Myocyte (in vitro differentiated cells): Measurements from ENCODE around the gene CACFD1. TPM values are rescaled to one million over a fixed set of nuclear protein-coding genes. Genes with fewer than 3 reads are reported as not detected.
A peak's percentile ranks its signal among the peaks of the same experiment; 100 is the strongest.

ENCODE experiments used
- DNase-seq: peaks from one replicate; pipeline ENCODE4 v3.0.0-alpha.2; 2012; ENCODE audit warnings: low read depth
- polyA plus RNA-seq: library from polyadenylated mRNA; unstranded; fragments of >200 nt; gene quantifications from one replicate; pipeline ENCODE4 v1.2.1, GENCODE V29; 2012; ENCODE audit warnings: missing spikeins
- total RNA-seq: library from RNA; depleted of rRNA; stranded (reverse); fragments of >200 nt; gene quantifications from 2 replicates; pipeline ENCODE4 v1.2.3, GENCODE V29; 2014

CACFD1 gene
- total RNA-seq: 20.2 and 26.6 TPM in 2 replicates
- polyA plus RNA-seq: 18.3 TPM

DNA sequence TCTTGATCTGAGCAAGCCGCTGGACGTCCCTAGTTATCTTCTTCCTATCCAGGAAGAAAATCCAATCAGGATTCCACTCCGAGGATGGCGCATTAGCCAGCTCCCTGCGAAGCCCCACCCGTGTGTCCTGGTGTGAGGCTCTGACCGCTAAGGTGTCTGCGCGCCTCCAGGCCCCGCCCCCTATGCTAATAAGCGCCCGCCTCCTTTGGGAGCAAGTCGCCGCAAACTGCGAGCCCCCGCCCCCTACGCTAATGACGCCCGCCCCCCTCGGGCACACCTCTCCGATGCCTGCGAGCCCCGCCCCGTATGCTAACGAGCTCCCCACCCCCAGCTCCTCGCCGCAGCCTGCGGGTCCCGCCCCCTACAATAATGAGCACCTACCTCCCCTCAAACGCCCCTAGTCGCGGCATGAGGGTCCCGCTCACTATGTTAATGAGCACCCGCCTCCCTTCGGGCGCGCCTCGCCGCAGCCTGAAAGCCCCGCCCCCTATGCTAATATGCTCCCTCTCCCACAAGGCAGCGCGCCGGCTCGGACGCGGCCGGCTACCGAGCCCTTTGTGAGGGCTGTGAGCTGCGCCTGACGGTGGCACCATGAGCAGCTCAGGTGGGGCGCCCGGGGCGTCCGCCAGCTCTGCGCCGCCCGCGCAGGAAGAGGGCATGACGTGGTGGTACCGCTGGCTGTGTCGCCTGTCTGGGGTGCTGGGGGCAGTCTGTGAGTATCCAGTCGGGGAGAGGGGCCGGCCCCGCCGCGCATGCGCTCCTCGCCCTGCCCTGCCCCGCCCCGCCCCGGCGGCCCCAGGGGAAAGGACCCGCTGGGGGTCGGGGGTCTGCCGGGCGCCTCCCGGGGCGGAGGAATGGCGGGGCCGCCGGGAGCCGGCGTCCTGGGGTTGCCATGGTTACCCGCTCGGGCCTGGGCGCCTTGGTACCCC is at the start of gene CACFD1:
CACFD1 (plus strand) TSS at position 503 of the 929 bp plus-strand sequence; CDS start at position 592, 89 bp downstream.
- peak; percentile 91 for DNase-seq

DNA sequence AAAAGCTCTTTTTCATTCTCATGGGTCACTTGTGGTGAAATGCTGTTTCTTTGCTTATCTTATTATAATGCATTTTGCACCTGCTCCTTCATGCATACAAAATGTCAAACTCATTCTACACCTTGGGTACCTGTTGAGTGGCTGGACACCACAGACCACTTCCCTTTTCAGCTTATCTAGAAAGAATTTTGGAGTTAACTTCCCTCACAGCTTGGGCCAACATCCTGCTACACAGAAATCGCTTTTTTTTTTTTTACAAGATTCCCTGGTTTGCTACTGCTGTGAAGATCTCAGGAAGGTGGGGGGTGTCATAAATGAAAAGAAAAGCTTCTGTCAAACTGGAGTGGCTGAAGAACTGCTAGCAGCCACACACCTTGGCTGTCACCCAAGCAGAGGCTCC is 44.6 kb upstream of the CACFD1 start:
- DNase-seq: no peak

DNA sequence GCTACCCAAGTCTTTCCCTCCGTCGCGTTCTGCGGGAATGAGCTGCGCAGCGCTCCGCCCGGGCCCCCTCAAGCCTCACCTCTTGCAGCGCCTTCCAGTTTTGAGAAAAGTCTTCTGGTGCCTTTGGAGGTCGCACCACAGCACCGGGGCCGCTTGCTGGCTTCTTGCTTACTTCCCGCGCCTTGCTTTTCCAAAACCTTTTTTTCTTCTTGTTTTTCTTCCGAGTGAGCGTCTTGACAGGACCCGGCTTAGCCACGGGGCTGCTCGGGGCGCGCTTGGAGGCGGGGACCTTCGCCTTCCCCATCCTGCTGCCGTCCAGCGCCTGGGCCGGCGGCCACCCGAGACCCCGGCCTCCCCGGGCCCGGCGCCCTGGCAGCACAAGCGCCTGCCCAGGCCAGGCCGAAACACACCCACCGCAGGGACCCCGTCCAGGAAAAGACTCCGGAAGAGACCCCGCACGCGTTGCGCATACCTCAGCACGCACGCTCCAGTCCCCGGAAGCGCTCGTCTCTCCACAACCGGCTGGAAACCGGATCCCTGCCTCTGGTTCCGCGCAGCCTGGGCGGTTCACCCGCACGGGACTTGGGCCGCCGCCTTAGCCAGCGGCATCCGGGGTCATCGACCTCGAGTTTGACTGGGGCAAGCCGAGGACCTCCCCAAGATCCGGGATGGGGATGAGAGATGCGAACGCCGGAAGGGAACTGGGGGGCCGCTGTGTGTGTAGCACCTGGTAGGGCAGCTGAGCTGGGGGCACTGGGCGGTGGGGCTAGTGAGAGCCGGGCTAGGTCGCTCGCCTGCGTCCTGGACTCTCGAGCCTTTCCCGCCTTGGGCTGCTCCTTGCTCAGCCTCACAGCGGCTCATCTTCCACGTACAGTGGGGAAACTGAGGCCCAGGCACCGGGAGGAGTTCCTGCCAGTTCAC is 42.0 kb upstream of the CACFD1 start, which contains the start of gene REXO4:
REXO4 (minus strand) TSS at position 470 of the 921 bp plus-strand sequence; CDS start at position 304, 166 bp downstream.
- DNase-seq: peak; percentile 89

DNA sequence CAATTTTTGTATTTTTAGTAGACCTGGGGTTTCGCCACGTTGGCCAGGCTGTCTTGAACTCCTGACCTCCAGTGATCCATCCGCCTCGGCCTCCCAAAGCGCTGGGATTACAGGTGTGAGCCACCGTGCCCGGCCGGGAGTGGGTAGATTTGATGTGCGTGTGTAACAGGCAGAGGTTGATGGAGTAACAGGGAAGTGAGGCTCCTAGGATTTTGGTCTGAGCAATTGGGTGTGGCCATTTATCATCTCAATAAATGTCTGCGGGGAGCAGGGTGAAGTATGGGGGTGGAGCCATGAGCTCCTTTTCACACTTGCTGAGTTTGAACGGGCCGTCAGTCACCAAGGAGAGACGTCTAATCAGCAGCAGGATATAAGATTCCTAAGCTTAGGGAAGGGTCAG is 40.8 kb upstream of the CACFD1 start:
- DNase-seq: no peak

DNA sequence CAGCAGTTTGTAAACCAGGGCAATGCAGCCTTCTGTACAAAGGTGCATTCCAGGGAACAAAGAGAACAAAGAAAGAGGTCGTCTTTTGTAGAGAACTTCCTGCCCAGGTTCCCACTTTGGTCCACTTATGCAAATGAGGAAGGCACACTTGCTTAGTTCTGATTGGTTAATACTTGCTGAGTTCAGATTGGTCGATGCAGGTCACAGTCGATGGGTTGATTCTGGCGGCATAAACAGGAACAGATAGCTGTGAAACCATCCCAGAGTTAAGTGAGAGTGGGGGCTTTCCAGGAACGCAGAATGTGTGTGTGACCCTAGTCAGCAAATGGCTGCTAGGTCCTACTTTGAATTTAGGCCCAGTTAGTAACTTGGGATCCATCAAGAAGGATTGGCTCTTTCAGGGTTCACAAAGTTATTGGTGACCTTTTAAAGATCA is 39.4 kb upstream of the CACFD1 start:
- no peak for DNase-seq

DNA sequence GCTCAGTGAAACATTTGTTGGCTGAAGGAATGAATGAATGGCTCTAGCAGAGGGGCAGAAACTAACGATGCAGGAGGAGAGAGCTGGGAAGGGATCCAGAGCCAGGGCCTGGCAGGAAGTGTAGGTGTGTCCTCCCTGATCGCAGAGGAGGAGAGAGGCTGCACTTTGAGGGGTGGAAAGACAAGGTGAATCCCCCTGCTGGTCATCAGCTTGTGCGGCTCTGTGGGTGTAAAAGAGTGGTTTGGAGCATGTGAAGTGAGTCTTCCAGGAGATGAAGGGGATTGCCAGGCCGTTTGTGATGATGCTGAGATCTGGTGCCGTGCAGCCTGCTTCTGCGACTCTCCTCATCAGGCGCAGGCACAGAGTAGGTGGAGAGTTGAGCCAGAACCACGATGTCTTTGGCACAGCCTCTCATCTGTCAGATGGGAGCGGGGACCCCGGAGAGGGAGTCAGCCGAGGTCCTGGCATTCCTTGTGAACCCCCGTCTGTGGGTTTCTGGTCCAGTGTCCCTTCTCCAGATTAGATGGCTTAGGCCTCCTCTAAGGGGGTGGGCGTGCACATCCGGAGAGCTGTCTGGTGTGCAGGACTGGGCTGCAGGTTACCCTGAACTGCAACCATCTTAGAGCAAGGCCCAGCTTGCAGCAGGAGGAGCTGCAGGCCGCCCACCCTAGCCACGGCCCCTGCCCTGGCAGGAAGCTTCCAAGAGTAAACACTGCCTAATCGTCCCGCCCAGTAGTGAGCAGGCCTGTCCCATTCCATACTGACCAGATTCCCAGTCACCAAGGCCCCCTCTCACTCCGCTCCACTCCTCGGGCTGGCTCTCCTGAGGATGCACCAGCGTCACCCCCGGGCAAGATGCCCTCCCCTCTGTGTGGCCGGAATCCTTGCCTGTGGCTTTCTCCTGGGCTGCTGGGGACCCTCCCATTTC is 37.9 kb upstream of the CACFD1 start, which contains the start of gene ADAMTS13:
ADAMTS13 (plus strand) TSS at position 753 of the 928 bp plus-strand sequence; CDS start at position 830, 77 bp downstream.
- no peak for DNase-seq

DNA sequence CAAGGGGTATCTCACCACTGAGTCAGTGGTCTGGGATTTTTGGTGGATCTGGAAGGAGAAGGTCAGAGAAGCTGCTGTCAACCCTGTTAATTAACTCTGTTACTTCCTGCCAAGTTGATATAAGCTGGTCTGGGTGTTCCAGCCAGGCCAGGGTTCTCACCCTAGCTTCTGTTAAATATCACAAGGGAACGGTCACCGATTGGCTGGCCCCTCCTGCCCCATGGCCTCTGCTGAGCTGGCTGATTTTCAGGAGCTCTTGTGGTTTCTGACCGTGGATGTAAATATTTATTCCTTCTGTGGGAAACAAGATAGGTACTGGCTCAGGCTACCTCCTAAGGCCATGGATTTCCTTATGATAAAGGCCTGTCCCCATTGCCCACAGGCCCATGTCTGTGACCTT is 36.6 kb upstream of the CACFD1 start:
- no peak for DNase-seq

DNA sequence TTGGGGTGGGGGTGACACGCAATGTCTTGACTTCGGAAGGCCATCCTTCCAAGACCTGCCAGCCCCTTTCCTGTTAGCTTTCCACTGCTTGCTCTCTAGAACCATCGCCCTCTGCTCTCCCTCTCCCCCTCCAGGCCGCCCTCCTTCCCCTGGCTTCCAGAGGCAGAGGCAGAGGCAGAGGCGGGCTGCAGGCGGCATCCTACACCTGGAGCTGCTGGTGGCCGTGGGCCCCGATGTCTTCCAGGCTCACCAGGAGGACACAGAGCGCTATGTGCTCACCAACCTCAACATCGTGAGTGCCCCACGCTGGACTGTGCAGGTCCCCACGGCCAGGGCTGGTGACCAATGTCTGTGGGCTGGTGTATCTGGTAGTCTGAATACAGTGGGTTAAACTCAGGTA is 35.6 kb upstream of the CACFD1 start:
- DNase-seq: no peak

DNA sequence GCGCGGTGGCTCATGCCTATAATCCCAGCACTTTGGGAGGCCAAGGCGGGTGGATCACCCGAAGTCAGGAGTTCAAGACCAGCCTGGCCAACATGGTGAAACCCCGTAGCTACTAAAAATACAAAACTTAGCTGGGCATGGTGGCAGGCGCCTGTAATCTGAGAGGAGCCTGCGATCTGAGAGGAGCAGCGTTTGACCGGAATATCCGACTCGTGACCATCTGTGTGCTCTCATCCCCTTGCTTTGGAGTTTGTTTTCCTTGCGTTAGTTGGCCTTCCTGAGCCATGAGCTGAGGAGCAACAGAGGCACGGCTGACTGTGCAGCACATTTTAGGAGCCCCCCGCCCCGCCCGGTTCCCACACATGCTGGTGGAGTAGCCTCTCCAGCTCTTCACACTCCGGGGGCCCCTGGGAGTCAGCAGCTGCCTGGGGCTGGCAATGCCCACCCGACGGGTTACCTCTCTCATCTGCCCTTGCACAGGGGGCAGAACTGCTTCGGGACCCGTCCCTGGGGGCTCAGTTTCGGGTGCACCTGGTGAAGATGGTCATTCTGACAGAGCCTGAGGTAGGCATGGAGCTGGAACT is 34.6 kb upstream of the CACFD1 start:
- no peak for DNase-seq

DNA sequence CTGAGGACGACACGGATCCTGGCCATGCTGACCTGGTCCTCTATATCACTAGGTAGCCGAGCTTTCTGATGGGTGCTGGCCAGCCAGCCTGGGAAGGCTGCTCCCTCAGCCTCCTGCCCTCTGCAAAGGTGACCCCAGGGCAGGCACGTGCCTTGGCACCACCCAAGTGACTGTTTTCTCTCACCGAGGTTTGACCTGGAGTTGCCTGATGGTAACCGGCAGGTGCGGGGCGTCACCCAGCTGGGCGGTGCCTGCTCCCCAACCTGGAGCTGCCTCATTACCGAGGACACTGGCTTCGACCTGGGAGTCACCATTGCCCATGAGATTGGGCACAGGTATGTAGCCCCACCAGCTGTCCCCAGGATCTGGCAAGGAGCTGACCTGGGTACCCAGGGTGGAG is 33.8 kb upstream of the CACFD1 start:
- DNase-seq: no peak

DNA sequence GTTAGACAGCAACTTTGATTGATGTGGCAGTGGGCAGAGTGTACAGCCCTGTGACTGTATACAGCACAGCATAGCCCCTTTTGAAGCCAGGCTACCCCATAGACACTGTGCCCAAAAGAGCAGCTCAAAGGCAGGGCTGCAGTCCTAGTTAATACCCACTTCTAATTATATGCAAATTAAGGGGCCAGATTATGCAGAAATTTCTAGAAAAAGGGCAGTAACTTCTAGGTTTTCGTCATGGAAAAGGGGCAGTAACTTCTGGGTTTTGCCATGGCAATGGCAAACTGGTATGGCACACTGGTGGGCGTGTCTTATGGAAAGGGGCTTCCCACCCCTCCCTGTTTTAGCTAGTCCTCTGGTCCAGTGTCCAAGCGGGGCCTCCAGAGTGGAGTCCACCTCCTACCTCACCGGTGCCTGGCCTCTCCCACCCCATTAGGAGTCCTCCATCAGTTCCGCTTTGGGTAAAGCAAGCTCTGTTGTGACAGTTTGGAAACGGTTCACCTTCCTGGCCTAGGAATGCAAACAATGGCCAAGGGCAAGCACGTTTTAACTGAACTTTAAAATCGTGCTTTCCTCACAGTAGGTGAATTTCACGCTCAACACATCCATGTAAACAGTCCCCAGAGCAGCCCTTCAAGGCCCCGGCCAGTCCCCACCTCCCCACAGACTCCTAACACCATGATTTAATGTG is 32.0 kb upstream of the CACFD1 start:
- no peak for DNase-seq

DNA sequence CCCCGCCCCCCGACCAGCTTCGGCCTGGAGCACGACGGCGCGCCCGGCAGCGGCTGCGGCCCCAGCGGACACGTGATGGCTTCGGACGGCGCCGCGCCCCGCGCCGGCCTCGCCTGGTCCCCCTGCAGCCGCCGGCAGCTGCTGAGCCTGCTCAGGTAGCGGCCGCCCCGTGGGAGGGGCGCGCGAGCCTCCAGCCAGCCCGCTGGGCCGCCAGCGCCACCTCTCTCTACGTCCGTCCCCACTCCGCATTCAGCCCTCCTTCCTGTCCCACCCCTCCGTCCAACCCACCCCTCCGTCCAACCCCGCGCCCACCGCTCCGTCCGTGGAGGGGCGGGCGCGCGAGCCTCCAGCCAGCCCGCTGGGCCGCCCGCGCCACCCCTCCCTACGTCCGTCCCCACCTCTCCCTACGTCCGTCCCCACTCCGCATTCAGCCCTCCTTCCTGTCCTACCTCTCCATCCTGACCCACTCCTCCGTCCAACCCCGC is 31.1 kb upstream of the CACFD1 start:
- no peak for DNase-seq

DNA sequence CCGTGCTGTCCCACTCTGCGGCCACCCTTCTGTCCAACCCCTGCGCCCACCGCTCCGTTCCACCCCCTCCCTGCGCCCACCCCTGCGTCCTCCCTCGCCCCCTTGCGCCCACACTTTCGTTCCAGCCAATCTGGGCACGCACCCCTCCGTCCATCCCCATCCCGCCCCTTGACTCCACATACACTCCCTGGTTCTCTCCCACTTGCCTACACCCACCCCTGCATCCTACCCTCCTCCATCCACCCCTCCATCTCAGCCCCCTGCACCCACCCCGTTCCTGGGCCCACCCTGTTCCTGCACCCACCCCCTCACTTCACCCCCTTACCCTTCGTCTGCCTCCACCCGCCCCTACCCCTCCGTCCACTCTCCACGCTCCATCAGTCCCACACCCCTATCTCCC is 30.6 kb upstream of the CACFD1 start:
- DNase-seq: no peak

DNA sequence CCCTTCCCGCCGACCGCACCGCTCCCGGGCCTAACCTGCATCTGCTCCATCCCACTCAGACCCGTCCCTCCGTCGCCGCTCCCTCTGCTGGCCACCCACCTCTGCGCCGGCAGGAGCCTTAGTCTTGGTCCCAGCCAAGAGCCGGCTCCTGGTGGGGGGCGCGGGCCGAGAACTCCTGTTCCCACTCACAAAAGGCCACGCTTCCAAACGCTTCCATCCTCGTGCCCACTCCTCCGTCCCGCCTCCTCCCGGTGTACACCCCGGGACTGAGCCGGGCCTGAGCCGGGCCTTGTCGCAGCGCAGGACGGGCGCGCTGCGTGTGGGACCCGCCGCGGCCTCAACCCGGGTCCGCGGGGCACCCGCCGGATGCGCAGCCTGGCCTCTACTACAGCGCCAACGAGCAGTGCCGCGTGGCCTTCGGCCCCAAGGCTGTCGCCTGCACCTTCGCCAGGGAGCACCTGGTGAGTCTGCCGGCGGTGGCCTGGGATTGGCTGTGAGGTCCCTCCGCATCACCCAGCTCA is 30.1 kb upstream of the CACFD1 start:
- no peak for DNase-seq

DNA sequence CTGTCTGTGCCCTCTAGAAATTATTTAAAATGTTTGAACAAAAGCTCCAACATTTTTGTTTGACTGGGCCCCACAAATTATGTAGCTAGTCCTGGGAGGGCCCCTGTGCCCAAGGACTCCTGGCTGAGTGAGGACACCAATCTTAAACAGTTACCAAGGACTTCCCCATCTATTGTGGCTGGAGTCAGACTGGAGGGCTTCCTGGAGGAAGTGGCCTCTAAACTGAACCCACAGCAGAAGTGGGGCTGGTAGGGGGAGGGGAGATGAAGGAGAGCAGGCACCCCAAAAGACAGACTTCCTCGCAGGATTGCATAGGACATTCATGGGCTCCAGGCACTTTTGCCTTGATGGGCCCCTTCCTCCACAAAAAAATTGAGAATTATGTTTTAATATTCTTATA is 29.5 kb upstream of the CACFD1 start:
- no peak for DNase-seq

DNA sequence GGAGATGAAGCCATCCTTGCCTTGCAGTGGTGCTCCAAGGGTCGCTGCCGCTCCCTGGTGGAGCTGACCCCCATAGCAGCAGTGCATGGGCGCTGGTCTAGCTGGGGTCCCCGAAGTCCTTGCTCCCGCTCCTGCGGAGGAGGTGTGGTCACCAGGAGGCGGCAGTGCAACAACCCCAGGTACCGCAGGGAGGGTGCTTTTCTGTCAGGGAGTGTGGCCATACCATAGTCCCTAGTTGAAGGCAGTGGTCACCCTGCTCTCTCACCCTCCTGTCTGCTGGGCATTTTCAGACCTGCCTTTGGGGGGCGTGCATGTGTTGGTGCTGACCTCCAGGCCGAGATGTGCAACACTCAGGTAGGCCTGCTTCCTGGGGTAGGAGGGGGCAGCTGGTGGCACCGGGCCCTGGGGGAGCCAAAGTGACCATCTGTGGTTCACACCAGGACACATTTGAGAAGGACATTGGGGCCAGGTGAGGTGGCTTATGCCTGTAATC is 26.4 kb upstream of the CACFD1 start:
- DNase-seq: no peak

DNA sequence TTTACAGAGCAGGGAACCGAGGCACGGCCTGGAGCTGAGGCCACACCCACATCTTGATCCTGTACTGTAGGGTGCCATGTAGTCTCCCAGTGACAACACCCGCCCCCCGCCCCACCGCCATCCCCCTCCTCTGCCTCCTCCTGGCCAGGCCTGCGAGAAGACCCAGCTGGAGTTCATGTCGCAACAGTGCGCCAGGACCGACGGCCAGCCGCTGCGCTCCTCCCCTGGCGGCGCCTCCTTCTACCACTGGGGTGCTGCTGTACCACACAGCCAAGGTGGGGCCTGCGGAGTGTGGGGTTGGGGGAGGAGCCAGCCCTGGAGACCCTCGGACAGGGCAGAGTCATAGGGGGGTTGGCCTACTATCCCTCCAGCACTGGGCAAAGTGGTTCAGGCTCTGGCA is 23.1 kb upstream of the CACFD1 start:
- DNase-seq: no peak

DNA sequence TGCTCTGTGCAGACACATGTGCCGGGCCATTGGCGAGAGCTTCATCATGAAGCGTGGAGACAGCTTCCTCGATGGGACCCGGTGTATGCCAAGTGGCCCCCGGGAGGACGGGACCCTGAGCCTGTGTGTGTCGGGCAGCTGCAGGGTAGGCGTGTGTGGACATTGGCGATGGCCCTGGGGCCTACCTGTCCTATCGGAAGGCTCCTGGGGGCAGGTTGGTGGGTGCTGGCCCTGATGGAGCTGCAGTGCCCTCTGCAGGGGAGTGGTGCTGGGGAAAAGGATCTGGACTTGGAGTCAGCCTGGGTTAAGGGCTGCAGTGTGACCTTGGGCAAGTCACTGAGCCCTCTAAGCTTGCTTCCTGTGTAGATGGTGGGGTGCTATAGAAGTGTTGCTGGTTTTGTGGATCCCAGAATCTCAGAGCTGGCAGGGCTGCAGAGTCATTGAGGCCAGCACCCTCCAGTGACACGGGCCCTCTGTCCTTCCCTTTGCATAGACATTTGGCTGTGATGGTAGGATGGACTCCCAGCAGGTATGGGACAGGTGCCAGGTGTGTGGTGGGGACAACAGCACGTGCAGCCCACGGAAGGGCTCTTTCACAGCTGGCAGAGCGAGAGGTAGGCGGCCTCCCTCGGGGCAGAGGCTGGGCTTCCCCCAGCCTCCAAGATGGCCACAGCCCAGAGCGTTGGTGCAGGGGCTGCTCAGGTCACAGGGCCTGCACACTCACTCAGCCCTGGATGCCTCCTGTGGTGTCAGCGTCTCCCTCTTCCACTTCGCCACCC is 21.8 kb upstream of the CACFD1 start:
- no peak for DNase-seq
